CD4-positive, alpha-beta memory T cell (primary cell): Measurements from ENCODE around the gene MCF2L2. TPM values are rescaled to one million over a fixed set of nuclear protein-coding genes. Genes with fewer than 3 reads are reported as not detected.

Source experiments
- CTCF ChIA-PET: fragments of 350-600 bp; sonication (Branson Sonifier 250); formaldehyde crosslinking; loops from one replicate; lab custom pipeline; 2021; ENCODE audit warnings: inconsistent platforms; ENCODE audit not compliant: partially characterized antibody; lab: Charles Lee
- POLR2A ChIA-PET: fragments of 350-600 bp; sonication (Branson Sonifier 250); formaldehyde crosslinking; loops from one replicate; lab custom pipeline; 2021; ENCODE audit not compliant: partially characterized antibody; lab: Charles Lee
- DNase-seq, 5 donors: peaks; one replicate each; pipeline versions ENCODE4 v3.0.0 to v3.0.0-alpha.2; 2020 to 2022; ENCODE audit warnings: mixed read lengths in 1 of 5
- H3K27ac ChIP-seq: one replicate; pipeline ENCODE4 v1.7.0; 2013; ENCODE audit warnings: low read depth, low read length
- H3K27me3 ChIP-seq: 2 replicates; pipeline ENCODE4 v1.7.0; 2013; ENCODE audit warnings: mild to moderate bottlenecking, low read length, moderate library complexity; ENCODE audit not compliant: insufficient read depth
- H3K36me3 ChIP-seq: 2 replicates; pipeline ENCODE4 v1.7.0; 2013; ENCODE audit warnings: mild to moderate bottlenecking, low read length, moderate library complexity; ENCODE audit not compliant: insufficient read depth
- H3K4me1 ChIP-seq: 2 replicates; pipeline ENCODE4 v1.7.0; 2013; ENCODE audit warnings: mild to moderate bottlenecking, low read length, moderate library complexity; ENCODE audit not compliant: insufficient read depth
- H3K4me3 ChIP-seq, 2 donors: one replicate each; pipeline ENCODE4 v1.7.0; 2013; ENCODE audit warnings: low read length in 2 of 2, mild to moderate bottlenecking in 1 of 2
- H3K9me3 ChIP-seq, 2 donors: one replicate each; pipeline ENCODE4 v1.7.0; 2013; ENCODE audit warnings: low read length in 2 of 2, control low read depth in 1 of 2; ENCODE audit not compliant: control insufficient read depth in 1 of 2
- H3K27ac Mint-ChIP-seq, 7 donors: one replicate each; pipeline ENCODE4 v1.8.0; 2020 to 2021; ENCODE audit warnings: mixed read lengths in 7 of 7, mild to moderate bottlenecking in 6 of 7, inconsistent platforms in 3 of 7, moderate library complexity in 3 of 7
- H3K27me3 Mint-ChIP-seq, 2 donors: one replicate each; pipeline ENCODE4 v1.8.0; 2020 to 2021; ENCODE audit warnings: mixed read lengths in 2 of 2
- H3K36me3 Mint-ChIP-seq, 2 donors: one replicate each; pipeline ENCODE4 v1.8.0; 2020 to 2021; ENCODE audit warnings: mixed read lengths in 2 of 2, inconsistent platforms in 1 of 2, mild to moderate bottlenecking in 1 of 2
- H3K4me1 Mint-ChIP-seq, 4 donors: one replicate each; pipeline ENCODE4 v1.8.0; 2020 to 2021; ENCODE audit warnings: mixed read lengths in 4 of 4, mild to moderate bottlenecking in 1 of 4
- H3K4me3 Mint-ChIP-seq, 8 donors: one replicate each; pipeline ENCODE4 v1.8.0; 2020 to 2021; ENCODE audit warnings: mixed read lengths in 8 of 8, mild to moderate bottlenecking in 7 of 8, moderate library complexity in 6 of 8, inconsistent platforms in 3 of 8
- H3K9me3 Mint-ChIP-seq, 8 donors: one replicate each; pipeline ENCODE4 v1.8.0; 2020 to 2021; ENCODE audit warnings: mixed read lengths in 8 of 8, mild to moderate bottlenecking in 5 of 8, inconsistent platforms in 3 of 8, moderate library complexity in 1 of 8
- intact Hi-C: fragments of 100-400 bp; cut with micrococcal nuclease; formaldehyde crosslinking; loops from one replicate; pipeline ENCODE4 v1.15.1; 2023
- polyA plus RNA-seq, 2 donors: library from polyadenylated mRNA; unstranded; fragments of 300-500 nt; fragmentation: Illumina TruSeq; gene quantifications; one replicate each; pipeline ENCODE4 v1.2.3, GENCODE V29; 2021
- total RNA-seq, 2 experiments: library from RNA; stranded (reverse); gene quantifications; one replicate each; pipeline ENCODE4 v1.2.3, GENCODE V29; 2021

MCF2L2 gene
- total and polyA plus RNA-seq, 4 experiments from 2014 or later: 0.37 to 7.3 (median 5.1) TPM

DNA sequence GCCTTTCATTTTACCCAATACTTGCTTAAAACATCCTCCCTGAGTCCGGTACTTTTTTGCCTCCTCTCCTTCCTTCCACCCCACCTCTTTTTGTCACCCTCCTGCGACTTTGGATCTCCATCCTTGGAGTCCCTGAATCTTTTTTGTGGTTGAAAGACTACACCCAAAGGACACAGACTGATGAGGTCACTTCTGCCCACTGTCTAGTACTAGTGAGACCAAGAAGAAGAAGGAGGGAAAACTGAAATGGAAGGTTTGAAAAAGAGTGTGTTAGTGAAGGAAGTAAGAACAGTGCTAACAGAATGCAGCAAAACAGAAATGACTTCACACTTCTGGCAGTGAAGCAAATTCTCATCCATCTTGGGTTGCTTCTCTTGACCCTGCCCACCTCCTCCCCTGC, 168.8 kb downstream of the MCF2L2 start:
- intact Hi-C loops: no loop called here
- H3K27ac Mint-ChIP-seq: no peak overlapping the region
- no peaks in the 10 kb centered on the region for H3K27me3 ChIP-seq

DNA sequence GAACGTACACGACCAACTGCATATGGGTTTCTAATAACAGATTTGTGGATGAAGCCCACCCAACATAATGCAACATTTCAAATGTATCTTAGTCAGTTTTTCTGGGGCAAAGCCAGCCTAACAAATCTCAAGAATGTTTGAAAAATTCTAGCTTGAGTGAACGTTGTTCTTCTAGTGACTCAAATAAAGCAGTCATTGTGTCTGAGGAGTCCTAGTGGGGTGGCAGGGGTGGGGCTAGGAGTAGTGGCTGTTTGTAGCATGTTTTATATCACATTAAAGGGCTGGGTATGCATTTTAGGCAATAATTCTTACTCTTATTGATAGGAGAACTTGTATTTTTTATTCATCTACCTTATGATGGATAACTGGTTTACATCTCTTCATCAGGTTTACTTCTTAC, 169.3 kb downstream of the MCF2L2 start:
- H3K4me1 Mint-ChIP-seq: peaks cover 1 to 8% (median 5%) of the 10 kb centered on the region in 4 donors
- H3K27me3 Mint-ChIP-seq: peaks cover 21 to 32% of the 10 kb centered on the region in 2 donors
- H3K27ac Mint-ChIP-seq: no peak overlapping the region
- H3K4me3 Mint-ChIP-seq: no peak overlapping the region
- Histone ChIP-seq H3K4me3 (no peak overlapping the region), H3K4me1 (no peaks in the 10 kb centered on the region), H3K27ac (no peak overlapping the region), H3K27me3 (no peaks in the 10 kb centered on the region), H3K9me3 (no peaks in the 10 kb centered on the region), H3K36me3 (no peaks in the 10 kb centered on the region)
- CTCF ChIA-PET: no interaction called here
- intact Hi-C loops: no loop called here
- peaks cover 1 to 6% of the 10 kb centered on the region in 2 donors for H3K36me3 Mint-ChIP-seq
- no peak for DNase-seq
- POLR2A ChIA-PET: no interaction called here
- peaks cover 0 to 4% (median 0%) of the 10 kb centered on the region in 8 donors for H3K9me3 Mint-ChIP-seq

More for the DNA sequence above, 168.8 kb downstream of the MCF2L2 start:
- no peak overlapping the region for H3K27ac ChIP-seq
- DNase-seq: no peak
- H3K4me3 Mint-ChIP-seq: no peak overlapping the region
- no peak overlapping the region for H3K4me3 ChIP-seq
- H3K9me3 Mint-ChIP-seq: peaks cover 0 to 4% (median 0%) of the 10 kb centered on the region in 8 donors
- no peaks in the 10 kb centered on the region for H3K4me1 ChIP-seq
- peaks cover 1 to 6% of the 10 kb centered on the region in 2 donors for H3K36me3 Mint-ChIP-seq
- no peaks in the 10 kb centered on the region for H3K36me3 ChIP-seq
- POLR2A ChIA-PET: no interaction called here
- CTCF ChIA-PET: no interaction called here
- peaks cover 20 to 31% of the 10 kb centered on the region in 2 donors for H3K27me3 Mint-ChIP-seq
- peaks cover 1 to 7% (median 4%) of the 10 kb centered on the region in 4 donors for H3K4me1 Mint-ChIP-seq
- H3K9me3 ChIP-seq: no peaks in the 10 kb centered on the region

DNA sequence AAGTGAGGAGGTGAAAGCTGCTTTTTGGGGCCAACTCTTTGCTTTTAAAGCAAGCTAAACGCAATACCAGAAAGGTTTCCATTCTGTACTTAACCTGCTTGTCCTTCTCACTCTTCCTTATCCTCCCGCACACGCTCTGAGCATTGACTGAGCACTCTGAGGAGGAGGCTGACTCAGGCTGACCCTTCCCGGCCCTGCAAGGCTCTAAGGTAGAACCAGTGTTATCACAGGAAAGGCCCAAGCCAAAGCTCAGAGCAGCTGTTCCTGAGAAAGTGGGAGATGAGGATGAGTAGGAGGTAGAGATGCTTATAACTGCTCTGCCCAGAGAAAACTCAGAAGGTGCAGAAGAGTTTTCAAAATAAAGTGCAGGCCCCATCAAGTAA, 173.1 kb downstream of the MCF2L2 start:
- Mint-ChIP-seq H3K27ac (no peak overlapping the region), H3K4me1 (peaks cover 5 to 14% (median 9%) of the 10 kb centered on the region in 4 donors), H3K27me3 (peaks cover 25 to 36% of the 10 kb centered on the region in 2 donors), H3K36me3 (peaks cover 0 to 3% of the 10 kb centered on the region in 2 donors), H3K9me3 (peaks cover 0 to 4% (median 0%) of the 10 kb centered on the region in 8 donors), H3K4me3 (peak overlapping the region; percentile 60 to 81 (median 76))
- Histone ChIP-seq H3K4me3 (no peak overlapping the region), H3K9me3 (no peaks in the 10 kb centered on the region), H3K4me1 (no peaks in the 10 kb centered on the region), H3K36me3 (no peaks in the 10 kb centered on the region), H3K27me3 (no peaks in the 10 kb centered on the region), H3K27ac (no peak overlapping the region)
- intact Hi-C loops: no loop called here
- DNase-seq: no peak
- CTCF ChIA-PET: no interaction called here
- POLR2A ChIA-PET: no interaction called here

DNA sequence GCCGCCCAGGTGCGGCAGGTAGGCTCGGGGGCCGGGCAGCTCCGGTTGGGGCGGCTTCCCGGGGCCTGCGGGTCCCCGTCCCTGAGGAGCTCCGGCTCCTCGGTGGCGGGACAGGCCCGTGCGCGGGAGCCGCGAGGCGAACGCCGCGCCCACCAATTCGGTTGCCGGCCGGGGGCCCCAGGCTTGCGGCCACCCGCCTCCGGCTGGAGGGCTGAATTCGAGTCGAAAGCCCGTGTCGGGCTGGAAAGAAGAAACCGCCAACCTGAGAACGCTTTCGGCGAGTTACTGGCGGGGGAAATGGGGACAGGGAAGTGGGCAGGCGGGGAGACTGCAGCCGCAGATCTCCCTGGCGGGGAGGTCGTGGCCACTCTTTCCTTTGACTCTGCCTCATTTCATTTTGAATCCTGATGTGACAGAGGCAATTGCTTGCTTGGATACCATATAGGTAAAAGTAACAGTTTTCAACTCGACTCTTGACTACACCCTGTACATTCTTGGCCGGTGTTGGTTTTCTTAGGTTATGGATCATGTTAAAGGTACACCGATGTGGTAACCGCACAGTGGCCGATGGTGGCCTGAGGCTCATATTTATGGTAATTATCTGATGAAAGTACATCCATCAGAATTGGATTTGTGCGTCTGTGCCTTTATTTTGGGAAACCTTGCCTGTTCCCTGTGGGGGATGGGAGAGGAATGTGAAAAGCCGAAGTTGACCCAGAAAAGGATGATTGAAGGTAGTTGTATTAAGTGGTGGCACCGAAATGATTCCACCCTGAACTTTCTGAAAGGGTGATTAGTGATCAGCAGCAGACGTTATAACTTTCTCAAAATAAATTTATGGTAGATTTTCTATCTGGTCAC, 173.7 kb downstream of the MCF2L2 start:
- peaks cover 24 to 34% of the 10 kb centered on the region in 2 donors for H3K27me3 Mint-ChIP-seq
- CTCF ChIA-PET: interaction anchor here (1.6 to 1.9 kb wide), 2 partner anchors 31 to 126 kb away, joined by 3 to 4 read pairs; no protein-coding TSS in a partner anchor
- Histone ChIP-seq H3K27me3 (no peaks in the 10 kb centered on the region), H3K36me3 (no peaks in the 10 kb centered on the region), H3K4me3 (no peak overlapping the region), H3K9me3 (no peaks in the 10 kb centered on the region), H3K27ac (no peak overlapping the region), H3K4me1 (no peaks in the 10 kb centered on the region)
- H3K36me3 Mint-ChIP-seq: peaks cover 0 to 3% of the 10 kb centered on the region in 2 donors
- peaks cover 5 to 14% (median 9%) of the 10 kb centered on the region in 4 donors for H3K4me1 Mint-ChIP-seq
- peak overlapping the region; percentile 60 to 81 (median 76) for H3K4me3 Mint-ChIP-seq
- peaks cover 0 to 4% (median 0%) of the 10 kb centered on the region in 8 donors for H3K9me3 Mint-ChIP-seq
- POLR2A ChIA-PET: no interaction called here
- peak in 2 of 5 donors; percentile 12 to 14 for DNase-seq
- intact Hi-C loops: no loop called here
- peak overlapping the region in 2 of 7 donors; percentile 8 to 14 for H3K27ac Mint-ChIP-seq

DNA sequence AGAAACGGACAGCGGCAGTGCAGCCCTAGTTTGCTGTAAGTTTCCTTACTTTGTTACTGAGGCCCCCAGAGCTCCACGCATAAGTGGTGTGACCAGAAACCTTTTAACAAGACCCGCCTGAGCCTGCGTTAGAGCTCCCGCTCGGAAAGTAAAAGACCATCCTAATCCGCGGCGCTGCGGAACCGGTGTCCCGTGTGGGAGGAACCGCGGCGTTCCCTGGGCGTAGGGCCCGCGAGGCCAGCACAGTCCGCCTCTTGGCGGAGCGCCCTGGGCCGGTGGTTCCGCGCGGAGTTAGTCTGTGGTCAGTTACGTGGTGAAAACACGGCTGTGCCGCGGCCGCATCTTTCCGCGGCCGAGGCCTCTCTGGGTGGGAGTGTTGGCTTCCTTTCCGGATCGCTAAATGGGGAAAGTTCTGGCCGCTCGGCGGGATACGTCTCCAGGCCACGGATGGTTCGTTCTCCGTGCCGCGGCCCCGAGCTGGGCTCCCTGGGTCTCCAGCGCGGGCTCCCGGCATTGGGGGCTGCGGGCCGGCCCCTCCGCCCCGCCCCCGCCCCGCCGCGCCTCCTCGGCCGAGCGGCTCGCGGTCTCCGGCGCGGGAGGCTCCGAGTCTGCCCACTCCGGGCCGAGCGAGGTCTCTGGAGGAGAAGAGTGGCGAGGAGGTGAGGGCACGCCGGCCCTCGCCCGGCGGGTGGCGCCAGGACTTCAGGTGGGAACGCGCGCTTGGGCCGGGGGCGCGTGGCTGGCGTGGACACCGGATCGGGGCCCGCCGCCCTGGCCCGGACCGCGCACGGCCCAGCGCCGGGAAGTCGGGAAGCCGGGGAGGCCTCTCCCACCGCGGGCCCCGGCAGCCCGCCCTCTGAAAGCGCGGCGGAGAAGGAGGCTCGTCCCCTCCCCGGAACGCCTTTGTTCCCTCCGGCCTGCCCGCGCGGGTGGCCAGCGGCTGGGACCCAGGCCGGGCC, 174.6 kb downstream of the MCF2L2 start:
- H3K9me3 ChIP-seq: no peaks in the 10 kb centered on the region
- H3K4me1 Mint-ChIP-seq: peaks cover 5 to 14% (median 9%) of the 10 kb centered on the region in 4 donors
- intact Hi-C loops: no loop called here
- no peaks in the 10 kb centered on the region for H3K4me1 ChIP-seq
- H3K27ac Mint-ChIP-seq: peak overlapping the region in 1 of 7 donors; percentile 56
- ChIA-PET CTCF (interaction anchor here (1.4 to 1.9 kb wide), 3 partner anchors 32 to 513 kb away, joined by 3 to 5 read pairs (median 4); no protein-coding TSS in a partner anchor), POLR2A (no interaction called here)
- no peaks in the 10 kb centered on the region for H3K36me3 ChIP-seq
- no peak overlapping the region for H3K27ac ChIP-seq
- peaks cover 0 to 3% of the 10 kb centered on the region in 2 donors for H3K36me3 Mint-ChIP-seq
- peak in 3 of 5 donors; percentile 13 to 21 (median 18) for DNase-seq
- H3K9me3 Mint-ChIP-seq: peaks cover 0 to 4% (median 0%) of the 10 kb centered on the region in 8 donors
- peak overlapping the region; percentile 40 to 54 for H3K4me3 ChIP-seq
- H3K27me3 ChIP-seq: no peaks in the 10 kb centered on the region
- peak overlapping the region; percentile 77 to 86 (median 80) for H3K4me3 Mint-ChIP-seq
- peaks cover 25 to 29% of the 10 kb centered on the region in 2 donors for H3K27me3 Mint-ChIP-seq

DNA sequence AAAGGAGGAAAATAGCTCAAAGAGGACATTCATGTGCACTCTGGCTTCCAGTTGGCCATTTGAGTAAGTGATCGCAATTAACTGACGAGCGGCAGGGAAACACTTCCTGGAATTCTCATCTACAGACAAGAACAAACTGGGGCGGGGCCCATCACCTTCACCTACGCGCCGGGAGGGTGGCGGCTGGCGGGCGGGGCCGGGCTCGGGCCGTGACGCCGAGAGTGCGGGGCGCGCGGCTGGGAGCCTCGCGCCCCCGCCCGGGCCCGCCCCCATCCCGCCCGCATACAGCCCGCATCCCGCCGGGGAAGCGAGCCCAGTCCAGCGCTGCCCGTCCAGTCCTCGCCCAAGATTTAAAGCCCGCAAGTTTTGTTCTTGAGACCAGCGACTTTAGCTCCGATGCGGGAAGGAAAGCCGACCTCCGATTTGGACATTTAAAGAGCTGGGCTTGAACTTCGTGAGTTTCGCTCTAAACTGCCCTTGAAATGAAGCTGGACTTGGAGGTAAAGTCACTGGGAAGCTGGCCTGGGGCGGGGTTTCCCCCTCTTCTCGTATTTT, 175.4 kb downstream of the MCF2L2 start, which contains the start of gene B3GNT5:
TSS of gene B3GNT5 (plus strand) at position 281 of the 555 bp plus-strand sequence. CDS start 16,546 bp downstream, outside the sequence.
- DNase-seq: peak in 3 of 5 donors; percentile 12 to 21 (median 13)
- H3K27ac Mint-ChIP-seq: peak within 1 kb of the TSS in 3 of 7 donors; percentile 54 to 61 (median 56)
- Histone ChIP-seq H3K36me3 (no peaks in the 10 kb centered on the region), H3K27me3 (no peaks in the 10 kb centered on the region), H3K4me1 (no peaks in the 10 kb centered on the region), H3K4me3 (peak within 1 kb of the TSS; percentile 40 to 54), H3K27ac (no peak within 1 kb of the TSS), H3K9me3 (no peaks in the 10 kb centered on the region)
- peaks cover 0 to 3% of the 10 kb centered on the region in 2 donors for H3K36me3 Mint-ChIP-seq
- peak within 1 kb of the TSS; percentile 77 to 86 (median 80) for H3K4me3 Mint-ChIP-seq
- peaks cover 0 to 4% (median 0%) of the 10 kb centered on the region in 8 donors for H3K9me3 Mint-ChIP-seq
- H3K4me1 Mint-ChIP-seq: peaks cover 5 to 14% (median 9%) of the 10 kb centered on the region in 4 donors
- ChIA-PET POLR2A (no interaction called here), CTCF (interaction anchor here (1.4 to 1.9 kb wide), 3 partner anchors 33 to 514 kb away, joined by 3 to 5 read pairs (median 4); no protein-coding TSS in a partner anchor)
- intact Hi-C loops: no loop called here
- H3K27me3 Mint-ChIP-seq: peaks cover 25% of the 10 kb centered on the region in 2 donors
